A172 (cell line): ENCODE results near the gene RFTN1. TPM values are rescaled to one million over a fixed set of nuclear protein-coding genes. Genes with fewer than 3 reads are reported as not detected.

Experiments used
- DNase-seq: peaks from one replicate; pipeline ENCODE4 v3.0.0-alpha.2; 2015; ENCODE audit warnings: low spot score
- total RNA-seq: library from RNA; depleted of rRNA; stranded (reverse); fragments of >200 nt; shearing (Covaris generic); gene quantifications from 2 replicates; pipeline ENCODE4 v1.2.3, GENCODE V29; 2014

The RFTN1 gene
- total RNA-seq, 1 experiment from 2014 or later, result 52.1 TPM

- DNase-seq, result peak; percentile 79
These were observed 134.6 kb downstream of the RFTN1 start for GRCh38 chr3:16378920-16379319.

GRCh38 chr3:16378415-16378814 is 135.1 kb downstream of the RFTN1 start:
- DNase-seq, result no peak

GRCh38 chr3:16377847-16378302 is 135.6 kb downstream of the RFTN1 start:
- DNase-seq, result no peak

- no peak for DNase-seq
These were observed 136.3 kb downstream of the RFTN1 start for GRCh38 chr3:16377196-16377595.

- no peak for DNase-seq
These were observed 137.6 kb downstream of the RFTN1 start for GRCh38 chr3:16375891-16376290.

- no peak for DNase-seq
These were observed 138.6 kb downstream of the RFTN1 start for GRCh38 chr3:16374935-16375245.

- no peak for DNase-seq
These were observed 139.2 kb downstream of the RFTN1 start for GRCh38 chr3:16374047-16374934.

GRCh38 chr3:16373341-16373946 is 140.1 kb downstream of the RFTN1 start:
- DNase-seq, result no peak

GRCh38 chr3:16372362-16373292 is 140.9 kb downstream of the RFTN1 start:
- DNase-seq, result no peak

- no peak for DNase-seq
These were observed 142.4 kb downstream of the RFTN1 start for GRCh38 chr3:16370872-16371740.

GRCh38 chr3:16370503-16370871 is 143.0 kb downstream of the RFTN1 start:
- DNase-seq, result no peak

GRCh38 chr3:16369885-16370284 is 143.6 kb downstream of the RFTN1 start:
- no peak for DNase-seq

- DNase-seq, result peak; percentile 27
These were observed 144.2 kb downstream of the RFTN1 start for GRCh38 chr3:16369276-16369675.

GRCh38 chr3:16366581-16366980 is 146.9 kb downstream of the RFTN1 start:
- DNase-seq, result no peak

- DNase-seq, result no peak
These were observed 147.9 kb downstream of the RFTN1 start for GRCh38 chr3:16365491-16366128.

GRCh38 chr3:16364963-16365362 is 148.5 kb downstream of the RFTN1 start:
- DNase-seq, result no peak

GRCh38 chr3:16364323-16364722 is 149.2 kb downstream of the RFTN1 start:
- DNase-seq, result no peak

- no peak for DNase-seq
These were observed 149.9 kb downstream of the RFTN1 start for GRCh38 chr3:16363636-16364035.

GRCh38 chr3:16362770-16363169 is 150.7 kb downstream of the RFTN1 start:
- no peak for DNase-seq

GRCh38 chr3:16361087-16361486 is 152.4 kb downstream of the RFTN1 start:
- no peak for DNase-seq

GRCh38 chr3:16359331-16359730 is 154.2 kb downstream of the RFTN1 start:
- DNase-seq, result no peak
